Stimulated activated CD4-positive, alpha-beta T cell treated with anti-CD3 and anti-CD28 coated beads, Interleukin-15, amount 100 ng/mL, for 24 hours (primary cell): ENCODE data around the gene FAF1.

Source experiments
- DNase-seq: peaks from one replicate; pipeline ENCODE4 v3.0.0-alpha.2; 2020

FAF1 gene

DNA sequence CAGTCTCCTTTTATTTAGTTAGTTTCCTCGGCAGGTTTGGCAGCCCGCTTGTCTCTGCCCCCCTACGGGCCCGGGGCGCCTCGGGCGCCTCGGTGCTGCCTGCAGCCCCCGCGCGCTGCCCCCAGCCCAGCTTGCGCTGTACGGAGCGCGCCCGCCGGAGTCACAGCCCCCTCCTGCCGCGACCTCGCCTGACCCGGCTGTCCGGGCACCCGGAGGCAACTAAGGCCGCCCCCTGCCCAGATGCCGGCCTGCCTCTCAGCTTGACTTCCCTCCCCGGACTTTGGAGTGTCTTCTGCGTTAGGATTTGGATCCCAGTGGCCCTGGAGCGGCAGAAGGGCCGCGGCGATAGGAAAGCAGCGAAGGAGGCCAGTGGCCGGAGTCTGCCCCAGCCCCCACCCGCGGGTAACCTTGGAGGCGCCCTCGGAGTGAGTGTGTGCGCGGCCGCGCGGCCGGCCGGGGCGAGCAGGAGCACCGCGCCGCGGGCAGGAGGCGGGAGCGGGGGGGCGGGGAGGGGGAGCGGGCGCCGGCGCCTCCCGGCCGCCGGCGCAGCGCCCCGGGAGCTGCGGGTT is 17.6 kb upstream of the FAF1 start:
- DNase-seq, result peak; percentile 31

DNA sequence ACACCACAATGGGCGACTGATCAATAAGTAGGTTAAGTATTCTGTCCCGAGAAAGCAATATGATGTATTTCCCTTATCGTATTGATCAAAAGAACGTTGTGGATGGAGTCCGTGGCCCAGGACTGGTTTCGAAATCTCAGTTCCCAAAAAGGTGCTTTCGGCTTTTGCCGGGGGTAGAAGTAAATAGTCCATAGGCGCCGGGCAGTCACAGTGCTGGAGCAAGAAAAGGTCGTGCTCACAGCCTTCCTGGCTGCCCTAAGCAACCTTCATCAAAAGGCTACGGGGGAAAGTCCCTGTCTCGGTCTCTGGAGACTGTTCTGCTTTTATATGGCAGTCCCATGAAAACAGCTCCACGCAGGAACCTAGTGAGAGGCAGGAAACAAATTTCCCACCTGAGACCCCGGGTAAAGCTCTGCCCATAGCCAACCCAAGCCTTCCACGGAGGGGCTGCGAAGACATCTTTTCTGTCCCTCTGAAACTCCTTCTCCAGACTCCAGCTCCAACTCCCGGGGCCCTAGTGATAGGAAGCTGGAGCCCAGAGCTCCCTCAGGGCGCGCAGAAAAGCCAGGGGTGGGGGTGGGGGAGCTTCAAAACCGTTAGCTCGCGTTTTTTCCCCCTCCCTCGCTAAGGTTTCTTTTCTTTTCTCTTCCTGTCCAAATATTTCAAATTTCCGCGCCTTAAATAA is 17.0 kb upstream of the FAF1 start:
- DNase-seq, result peak; percentile 34

DNA sequence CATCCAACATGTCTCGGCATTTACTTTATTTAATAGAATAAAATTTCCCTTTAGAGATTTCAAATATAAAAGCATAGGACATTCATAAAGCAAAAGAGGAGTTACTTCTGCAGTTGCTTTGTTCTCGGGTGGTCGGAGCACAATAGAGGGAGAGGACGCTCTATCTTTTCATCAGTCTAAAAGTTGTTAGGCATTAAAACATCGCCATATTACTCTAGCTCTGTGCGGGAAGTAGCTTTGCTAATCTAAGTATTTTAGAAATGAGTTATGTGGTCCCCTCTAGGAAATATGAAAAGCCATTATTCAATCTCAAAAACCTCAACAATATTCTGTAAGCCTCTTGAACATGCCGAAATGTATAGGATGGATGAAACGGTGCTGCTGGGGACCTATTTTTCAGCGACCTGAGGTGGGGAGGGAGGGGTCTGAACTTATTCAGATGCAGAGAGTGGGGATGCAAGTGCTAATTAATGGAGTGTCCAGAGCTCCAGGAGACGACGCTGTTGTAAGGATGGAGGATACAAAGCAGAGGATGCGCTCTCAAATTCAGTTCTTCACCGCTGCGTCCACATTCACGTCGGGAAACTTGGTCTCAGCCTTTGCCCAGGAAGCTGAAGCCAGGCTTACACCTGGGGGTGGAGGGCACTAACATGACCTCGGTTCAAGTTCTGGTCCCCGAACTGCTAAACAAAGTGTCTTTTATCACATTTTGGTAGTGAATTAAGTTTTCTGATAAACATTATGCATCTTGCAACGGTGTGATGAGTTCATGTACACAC is 16.2 kb upstream of the FAF1 start:
- DNase-seq, result no peak

DNA sequence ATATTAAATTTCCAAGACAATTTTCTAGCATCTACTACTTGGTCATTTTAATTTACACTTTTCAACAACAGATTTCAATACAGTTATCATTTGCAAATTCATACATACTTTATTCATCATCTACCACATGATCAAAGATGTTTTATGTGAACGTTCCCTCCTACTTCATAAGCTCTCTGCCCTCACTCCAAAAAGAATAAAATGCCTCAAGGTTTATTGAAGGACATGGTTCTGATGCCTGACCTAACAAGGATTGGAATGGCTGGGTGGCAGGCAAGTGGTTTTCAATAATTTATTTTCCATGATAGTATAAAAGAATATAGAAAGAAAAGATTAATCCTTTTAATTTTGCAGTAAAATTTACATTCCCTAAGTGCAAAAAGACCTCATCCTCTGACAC is 15.4 kb upstream of the FAF1 start:
- no peak for DNase-seq

DNA sequence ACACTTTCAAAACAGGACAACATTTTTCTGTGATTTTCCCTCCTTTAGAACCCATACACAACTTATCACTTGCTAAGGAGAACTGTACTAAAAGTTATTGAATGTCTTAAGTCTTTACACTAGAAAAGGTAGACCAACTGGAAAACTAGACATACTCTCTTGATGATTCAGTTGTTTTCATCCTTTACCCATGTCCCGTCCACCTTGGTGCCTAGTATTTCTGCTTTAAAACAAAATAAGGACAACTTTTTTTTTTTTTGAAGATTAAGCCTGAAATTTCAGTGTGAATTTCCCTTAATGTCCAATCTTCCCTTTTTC is 14.5 kb upstream of the FAF1 start:
- DNase-seq, result no peak

DNA sequence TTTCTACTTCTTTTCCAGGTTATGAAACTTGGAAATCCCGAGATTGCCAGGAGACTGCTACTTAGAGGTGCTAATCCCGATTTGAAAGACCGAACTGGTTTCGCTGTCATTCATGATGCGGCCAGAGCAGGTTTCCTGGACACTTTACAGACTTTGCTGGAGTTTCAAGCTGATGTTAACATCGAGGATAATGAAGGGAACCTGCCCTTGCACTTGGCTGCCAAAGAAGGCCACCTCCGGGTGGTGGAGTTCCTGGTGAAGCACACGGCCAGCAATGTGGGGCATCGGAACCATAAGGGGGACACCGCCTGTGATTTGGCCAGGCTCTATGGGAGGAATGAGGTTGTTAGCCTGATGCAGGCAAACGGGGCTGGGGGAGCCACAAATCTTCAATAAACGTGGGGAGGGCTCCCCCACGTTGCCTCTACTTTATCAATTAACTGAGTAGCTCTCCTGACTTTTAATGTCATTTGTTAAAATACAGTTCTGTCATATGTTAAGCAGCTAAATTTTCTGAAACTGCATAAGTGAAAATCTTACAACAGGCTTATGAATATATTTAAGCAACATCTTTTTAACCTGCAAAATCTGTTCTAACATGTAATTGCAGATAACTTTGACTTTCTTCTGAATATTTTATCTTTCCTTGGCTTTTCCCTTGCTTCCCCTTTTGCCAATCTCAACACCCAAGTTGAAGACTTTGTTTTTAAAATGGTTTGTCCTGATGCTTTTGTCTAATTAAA is 14.0 kb upstream of the FAF1 start:
- DNase-seq, result no peak

DNA sequence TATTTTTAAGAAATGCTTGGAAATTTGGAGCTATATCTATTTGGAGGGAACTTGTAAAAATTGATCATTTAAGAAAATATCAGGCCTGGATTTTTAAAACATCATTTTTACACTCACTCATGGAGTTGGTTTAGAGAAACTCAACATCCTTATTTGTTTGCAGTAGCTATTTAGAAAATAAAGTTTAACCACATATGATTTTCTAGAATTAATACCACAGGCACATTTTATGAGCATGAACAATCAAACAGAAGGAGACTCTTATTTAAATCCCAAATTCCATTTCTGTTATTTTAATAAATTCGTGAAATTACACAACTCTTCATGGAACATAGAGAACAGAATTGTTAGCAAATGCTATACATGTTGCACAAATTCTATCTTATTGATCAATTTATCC is 13.2 kb upstream of the FAF1 start:
- DNase-seq, result no peak

DNA sequence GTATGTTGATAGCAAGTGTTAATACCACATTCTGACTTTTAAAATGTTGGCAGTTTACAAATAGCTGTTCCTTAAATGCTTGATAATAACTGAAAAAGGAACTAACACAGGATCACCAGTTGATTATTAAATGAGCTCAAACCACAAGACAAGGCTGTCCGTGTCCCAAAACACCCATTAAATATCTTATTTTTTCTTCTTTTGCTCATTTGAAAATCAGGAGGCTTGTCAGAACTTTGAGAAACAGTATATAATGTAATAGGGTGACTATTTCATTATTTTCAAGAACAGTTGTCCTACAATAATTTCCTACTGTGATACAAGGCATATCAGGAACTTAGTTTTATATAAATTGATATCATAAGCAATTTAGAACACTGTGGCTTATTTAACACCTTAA is 12.7 kb upstream of the FAF1 start:
- DNase-seq, result no peak

DNA sequence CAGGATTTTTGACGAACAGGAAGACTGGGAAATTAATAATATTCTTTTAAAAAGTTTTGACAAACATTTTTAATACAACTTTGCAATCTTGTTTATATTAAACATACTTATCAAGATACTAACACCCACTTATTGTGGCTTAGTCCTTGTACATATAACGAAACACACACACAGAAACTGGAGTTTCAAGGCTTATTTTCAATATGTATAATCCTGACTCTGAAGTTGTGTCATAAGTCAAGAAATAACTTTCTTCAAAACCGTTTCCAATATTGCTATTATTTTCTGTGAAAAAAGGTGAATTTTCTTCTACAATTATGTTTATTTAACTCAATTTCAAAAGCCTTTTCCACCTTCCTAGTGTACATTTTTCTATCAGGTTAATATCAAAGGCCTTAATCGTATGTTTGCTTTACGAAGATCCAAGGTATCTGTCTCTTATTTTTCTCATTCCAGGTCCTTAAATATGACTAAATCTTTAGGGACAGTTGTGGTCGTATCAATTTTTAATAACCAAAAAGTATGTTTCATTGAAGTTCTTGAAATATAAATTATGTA is 11.8 kb upstream of the FAF1 start:
- DNase-seq, result no peak

DNA sequence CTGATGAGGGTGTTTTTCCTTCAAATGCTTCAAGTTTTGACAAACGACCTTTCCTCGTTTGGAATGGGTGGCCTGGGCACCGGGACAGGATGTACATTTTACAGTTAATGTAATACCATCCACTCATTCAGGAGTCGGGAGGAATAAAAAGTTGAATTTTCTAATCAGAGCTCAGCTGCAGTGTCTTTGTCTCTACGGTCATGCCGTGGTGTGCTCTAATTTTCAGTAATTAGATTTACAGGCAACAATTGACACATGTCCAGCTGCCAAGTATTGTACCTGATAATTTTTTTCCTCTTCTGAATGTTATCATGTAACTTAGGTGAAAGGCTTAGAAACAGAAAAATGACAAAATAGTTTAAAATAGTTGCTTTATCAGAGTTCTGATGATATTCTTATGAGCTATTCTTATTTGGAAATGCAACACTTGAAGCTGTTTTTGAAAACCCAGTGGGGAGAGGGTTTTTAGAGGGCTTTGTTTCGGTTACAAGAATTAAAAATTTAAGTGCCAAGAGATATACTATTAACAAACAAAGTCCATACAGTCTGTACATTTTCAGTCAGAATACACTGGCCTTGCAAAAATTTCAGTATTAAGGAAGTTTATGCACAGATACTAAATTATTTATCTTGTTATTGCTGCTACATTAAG is 11.0 kb upstream of the FAF1 start:
- no peak for DNase-seq

DNA sequence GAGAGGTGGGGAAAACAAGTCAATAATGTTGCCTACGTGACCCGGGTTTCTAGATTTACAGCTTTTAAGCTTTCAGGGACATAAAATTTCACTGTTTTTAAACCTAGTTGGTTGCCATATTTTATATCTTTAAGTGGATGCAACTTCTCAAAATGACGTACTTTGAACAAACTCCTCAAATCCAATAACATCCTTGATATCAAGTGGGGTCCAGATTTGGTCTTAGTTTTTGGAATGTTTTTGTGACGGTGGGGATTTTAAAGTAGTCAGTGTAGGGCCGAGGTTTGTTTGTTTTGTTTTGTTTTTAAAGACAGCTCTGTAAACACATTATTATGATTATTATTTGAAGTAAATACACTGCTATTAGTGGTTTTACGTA is 10.4 kb upstream of the FAF1 start:
- no peak for DNase-seq

DNA sequence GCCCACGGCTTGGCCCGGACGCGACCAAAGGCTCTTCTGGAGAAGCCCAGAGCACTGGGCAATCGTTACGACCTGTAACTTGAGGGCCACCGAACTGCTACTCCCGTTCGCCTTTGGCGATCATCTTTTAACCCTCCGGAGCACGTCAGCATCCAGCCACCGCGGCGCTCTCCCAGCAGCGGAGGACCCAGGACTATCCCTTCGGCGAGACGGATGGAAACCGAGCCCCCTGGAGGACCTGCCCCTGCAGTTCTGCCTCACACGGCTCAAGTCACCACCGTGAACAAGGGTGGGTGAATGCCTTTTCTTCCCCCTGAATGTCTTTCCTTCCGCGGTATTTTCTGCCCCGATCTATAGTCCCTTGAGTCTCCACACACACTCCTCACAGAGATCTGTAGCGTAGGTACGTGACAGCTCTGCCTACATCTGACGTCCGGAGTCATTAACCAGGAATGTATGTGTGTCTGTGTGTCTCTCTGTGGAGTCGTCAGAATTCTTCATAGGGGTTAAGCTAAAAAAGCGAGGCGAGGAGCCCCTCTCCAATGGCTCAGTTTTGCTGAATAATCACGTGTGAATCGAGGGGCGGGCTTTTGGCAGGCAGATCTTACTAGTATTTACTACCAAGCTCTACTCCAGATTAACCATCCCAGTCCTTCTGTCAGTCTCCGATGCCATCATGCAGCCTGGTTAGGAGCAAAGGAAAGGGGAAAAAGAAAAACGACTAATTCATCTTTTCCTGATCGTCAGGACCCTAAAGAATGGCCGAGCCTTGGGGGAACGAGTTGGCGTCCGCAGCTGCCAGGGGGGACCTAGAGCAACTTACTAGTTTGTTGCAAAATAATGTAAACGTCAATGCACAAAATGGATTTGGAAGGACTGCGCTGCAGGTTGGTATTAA is 9.8 kb upstream of the FAF1 start, which contains the start of gene CDKN2C:
TSS of gene CDKN2C (plus strand) at position 635 of the 898 bp plus-strand sequence. CDS start at position 759, 124 bp downstream.
- peak; percentile 58 for DNase-seq

DNA sequence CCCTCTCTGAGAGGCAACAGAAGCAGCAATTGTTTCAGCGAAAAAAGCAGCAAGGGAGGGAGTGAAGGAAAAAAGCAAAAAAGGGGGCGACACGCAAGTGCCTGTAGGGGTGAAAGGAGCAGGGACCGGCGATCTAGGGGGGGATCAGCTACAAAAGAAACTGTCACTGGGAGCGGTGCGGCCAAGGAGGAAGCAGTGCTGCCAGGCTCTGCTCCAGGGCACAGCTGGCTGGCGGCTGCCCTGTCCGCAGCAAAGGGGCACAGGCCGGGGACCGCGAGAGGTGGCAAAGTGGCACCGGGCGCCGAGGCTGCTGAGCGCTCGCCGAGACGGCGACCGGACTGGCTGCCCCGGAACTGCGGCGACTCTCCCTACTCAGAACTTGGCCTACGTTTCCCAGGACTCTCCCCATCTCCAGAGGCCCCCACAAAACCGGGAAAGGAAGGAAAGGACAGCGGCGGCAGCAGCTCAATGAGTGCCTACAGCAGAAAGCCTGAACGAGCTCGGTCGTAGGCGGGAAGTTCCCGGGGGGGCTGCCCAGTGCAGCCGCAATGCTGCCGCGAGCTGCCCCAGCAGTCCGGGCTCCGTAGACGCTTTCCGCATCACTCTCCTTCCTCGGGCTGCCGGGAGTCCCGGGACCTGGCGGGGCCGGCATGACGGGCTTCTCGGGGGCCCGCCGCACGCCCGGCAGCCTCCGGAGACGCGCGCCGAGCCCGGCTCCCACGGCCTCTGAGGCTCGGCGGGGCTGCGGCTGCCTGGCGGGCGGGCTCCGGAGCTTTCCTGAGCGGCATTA is 8.9 kb upstream of the FAF1 start:
- DNase-seq, result peak; percentile 61

DNA sequence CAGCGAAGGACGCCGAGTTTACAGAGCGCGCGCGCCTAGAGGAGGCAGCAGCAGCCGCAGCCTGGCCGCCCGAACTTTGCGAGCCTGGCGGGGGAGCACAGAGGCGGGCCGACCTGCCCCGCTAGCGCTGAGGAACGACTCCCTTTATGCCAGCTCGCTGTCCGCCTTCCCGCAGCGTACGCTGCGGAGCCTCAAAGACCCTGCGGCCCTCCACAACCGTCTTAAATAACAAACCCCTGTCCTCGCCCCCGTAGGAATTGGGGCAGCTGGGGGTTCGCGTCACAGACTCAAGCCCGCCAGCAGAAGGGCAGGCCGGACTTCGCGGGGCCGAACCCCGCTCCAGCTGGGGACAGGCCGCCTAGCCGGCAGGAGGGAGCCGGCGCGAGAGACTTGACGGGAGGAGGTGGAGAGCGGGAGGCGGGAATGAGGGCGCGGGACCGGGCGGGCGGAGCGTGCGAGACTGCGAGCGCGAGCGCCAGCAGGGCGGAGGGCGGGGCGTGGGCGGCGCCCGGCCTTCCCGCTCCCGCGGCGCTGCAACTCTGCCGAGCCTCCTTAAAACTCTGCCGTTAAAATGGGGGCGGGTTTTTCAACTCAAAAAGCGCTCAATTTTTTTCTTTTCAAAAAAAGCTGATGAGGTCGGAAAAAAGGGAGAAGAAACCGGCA is 8.2 kb upstream of the FAF1 start:
- peak; percentile 88 for DNase-seq

DNA sequence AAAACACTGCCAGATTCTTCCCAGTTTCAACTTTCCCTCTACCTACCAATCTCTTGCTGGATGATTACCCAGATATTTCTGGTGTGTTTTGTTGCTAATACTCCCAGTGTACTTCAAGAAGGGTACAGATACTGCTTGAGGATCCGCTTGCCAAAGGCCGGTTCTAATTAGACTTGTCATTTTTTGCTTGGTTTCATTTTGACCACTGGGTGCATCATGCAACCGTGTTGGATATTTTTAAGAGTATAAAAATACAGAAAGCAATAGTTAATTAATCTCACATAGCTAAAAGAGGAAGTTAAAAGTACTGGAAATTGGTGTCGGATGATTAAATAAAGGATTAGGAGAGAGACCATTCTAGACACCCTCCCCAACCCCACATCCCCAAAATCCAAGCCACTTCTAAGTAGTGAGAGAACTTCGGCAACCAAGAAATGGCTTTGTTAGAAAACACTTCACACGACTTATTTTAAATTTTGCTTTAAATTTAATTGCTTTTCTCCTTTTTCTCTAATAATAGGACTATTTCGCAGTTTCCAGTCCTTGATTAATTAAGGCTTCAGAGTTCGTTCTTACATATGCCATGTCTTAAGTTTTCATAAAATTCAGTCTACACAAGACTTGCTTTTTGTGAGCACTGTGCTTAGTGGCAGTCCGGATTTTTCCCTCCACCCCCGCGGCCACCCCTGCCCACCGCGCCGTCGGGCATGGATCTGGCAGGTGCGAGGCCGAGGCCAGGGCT is 7.5 kb upstream of the FAF1 start:
- no peak for DNase-seq

DNA sequence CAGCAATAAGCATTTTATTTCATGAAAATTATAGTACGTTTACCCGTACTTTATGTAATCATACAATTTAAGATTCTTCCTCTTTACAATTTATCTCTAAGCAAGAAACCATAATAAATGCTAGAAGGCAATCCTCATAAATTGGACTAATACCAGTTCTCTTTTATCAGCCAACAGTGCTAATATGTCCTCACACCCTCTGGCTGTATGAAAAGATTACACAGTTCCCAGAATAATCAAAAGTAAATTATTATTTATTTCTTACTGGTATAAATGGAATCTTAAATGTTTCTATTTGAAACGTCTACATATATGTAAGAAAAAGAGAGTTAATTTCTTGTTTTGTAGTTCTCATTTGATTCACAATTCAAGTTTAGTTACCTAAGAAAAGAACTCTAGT is 6.9 kb upstream of the FAF1 start:
- no peak for DNase-seq

DNA sequence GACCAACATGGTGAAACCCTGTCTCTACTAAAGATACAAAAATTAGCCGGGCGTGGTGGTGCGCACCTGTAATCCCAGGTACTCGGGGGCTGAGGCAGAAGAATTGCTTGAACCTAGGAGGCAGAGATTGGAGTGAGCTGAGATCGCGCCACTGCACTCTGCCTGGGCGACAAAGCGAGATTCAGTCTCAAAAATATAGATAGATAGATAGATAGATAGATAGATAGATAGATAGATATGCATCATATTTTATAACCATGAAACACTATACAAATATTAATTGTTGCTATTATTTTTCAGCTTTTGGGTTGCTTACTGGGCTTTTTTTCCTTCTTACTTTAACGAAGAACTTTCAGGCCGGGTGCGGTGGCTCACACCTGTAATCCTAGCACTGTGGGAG is 4.8 kb upstream of the FAF1 start:
- no peak for DNase-seq

DNA sequence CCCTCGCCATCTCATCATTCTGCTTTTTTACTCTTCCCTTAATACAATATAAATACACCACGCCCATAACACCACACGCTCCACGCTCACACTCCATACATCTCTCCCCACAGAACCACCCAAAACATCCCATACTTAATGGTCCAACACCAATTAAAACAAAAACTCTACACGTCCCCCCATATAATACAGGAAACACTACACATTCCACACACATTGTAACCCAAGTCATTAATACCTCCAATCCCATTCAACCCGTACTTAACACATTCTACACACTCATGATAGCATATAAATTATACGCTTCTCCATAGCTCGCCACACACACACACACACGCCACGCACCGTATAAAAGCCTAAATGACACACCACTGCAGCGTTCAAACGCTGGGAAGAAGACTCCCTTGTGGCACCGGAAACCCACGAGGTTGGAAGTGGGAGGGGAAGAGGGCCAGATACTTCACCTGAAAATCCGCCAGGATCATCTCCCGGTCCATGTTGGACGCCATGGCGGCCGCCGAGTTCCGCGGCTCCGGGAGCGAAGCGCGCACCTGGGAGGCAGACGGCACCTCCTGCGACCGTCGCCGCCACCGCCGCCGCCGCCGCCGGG is 659 bp downstream of the FAF1 start:
- DNase-seq, result peak; percentile 55

DNA sequence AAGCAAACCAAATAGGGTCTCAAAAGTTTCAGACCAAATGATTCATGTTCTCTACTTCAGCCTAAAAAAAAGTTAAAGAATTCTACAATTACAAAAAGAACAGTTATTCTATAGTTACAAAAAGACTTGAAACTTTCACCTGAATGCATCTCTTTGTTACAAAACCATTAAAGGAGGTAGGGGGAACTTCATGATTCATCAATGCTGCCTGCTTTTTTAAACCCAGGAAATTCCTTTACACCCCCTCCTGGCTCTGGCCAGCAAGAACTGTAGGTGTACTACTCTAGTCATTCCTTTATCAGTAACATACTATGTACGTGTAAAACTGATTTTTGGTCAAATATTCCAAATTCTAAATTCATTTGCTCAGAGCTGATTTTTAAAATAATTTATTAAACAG is 5.0 kb downstream of the FAF1 start:
- no peak for DNase-seq
